SK-N-MC (cell line): Measurements from ENCODE around the gene ANGPTL8.

ENCODE experiments used
- EZH2 ChIP-seq: fragments of 200-600 bp; sonication (generic); IDR thresholded peaks from one replicate; pipeline ENCODE4 v1.6.1; 2017; ENCODE audit warnings: antibody characterized with exemption
- FOXP2 ChIP-seq: optimal IDR thresholded peaks from 2 replicates; pipeline ENCODE3; 2011; ENCODE audit warnings: mild to moderate bottlenecking, moderate library complexity; ENCODE audit not compliant: insufficient read depth; ENCODE audit errors: extremely low read length, control extremely low read depth
- POLR2AphosphoS5 ChIP-seq: IDR thresholded peaks from 2 replicates; pipeline ENCODE4 v1.6.1; 2012; ENCODE audit warnings: mild to moderate bottlenecking, low read depth, low read length, borderline replicate concordance

- TF ChIP-seq POLR2AphosphoS5, result no peak
- TF ChIP-seq EZH2, result no peak
- TF ChIP-seq FOXP2, result no peak
Observed at GRCh38 chr19:11232555-11232954, 6.9 kb upstream of the ANGPTL8 start.
